ENCODE measurements around the gene BOD1.

BOD1 gene

DNA sequence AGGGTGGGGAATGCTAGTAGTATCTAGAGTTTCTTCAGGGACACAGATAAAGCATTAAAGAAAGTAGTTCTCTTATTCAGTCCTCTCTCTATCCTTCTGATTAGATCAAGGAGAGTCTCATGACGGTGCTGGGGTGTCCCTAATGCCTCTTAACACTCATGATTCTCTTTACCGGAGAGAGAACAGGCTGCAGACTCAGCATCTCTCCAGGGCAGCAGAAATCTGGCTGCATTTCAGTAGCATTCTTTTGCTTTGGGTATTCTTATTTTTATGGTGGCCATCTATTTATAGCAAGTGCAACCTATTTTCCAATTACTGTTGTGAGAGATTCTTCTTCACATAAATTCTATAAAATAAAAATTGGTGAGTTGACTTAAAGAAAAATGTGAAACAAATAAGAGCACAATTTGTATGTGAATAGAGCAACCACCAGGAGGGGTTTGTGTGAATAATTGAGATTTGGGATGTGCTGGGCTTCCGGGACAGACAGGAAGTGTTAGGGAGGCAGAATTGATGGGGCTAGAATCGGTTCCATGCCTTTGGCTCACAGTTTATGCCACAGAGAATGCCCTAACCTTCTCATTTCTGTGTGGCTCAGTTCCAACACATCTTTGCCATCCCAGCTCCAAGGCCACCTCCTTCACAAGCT lies 23.8 kb upstream of the BOD1 start:
- TF ChIP-seq MAX (IDR thresholded peaks at IDR 0.05) (no peak), CREB1 (IDR thresholded peaks at IDR 0.05; ENCODE audit: low read depth) (no peak), USF1 (IDR thresholded peaks at IDR 0.05) (no peak)

DNA sequence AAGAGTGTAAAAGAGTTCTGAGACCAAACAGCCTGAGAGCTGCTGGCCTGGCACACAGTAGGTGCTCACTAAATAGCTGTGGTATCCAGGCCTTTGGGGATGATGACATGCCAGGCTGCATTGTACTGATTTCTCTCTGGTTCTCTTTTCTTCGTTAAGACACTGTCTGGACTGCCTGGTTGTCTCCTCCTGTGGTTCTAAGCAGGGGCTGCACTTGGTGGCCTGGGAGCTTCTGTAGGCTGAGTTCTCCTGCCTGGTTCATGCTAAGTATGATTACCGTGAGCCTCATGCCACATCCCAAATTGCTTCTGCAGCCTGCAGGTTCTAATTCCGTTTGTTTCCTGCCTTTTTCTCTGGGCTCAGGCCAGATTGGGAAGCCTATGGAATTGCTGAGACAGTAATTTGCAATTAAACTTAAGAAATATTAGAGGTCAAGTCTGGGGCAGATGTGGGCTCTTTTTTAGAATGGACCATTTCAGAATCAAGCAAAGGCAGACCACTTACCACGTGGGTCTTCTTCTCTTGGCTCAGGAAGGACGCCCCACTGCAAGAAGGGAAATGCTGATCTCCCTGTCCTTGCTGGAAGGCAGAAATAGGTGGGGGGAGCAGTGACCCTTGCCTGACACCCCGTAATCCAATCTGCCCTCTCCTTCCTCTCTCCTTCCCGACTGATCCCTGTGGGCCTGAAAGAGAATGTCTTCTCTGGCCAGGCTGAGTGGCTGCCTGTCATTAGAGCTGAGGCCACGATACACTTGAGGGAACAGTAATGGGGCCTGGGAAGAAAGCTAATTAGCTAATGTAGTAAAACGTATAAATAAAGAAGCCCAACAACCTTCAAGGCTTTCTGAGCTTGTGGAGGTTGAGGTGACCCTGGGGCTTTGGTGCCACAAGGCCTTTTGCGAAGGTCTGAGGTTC lies 21.9 kb upstream of the BOD1 start:
- no peak for TF ChIP-seq MAX (IDR thresholded peaks at IDR 0.05)
- no peak for TF ChIP-seq ZBTB7A (IDR thresholded peaks at IDR 0.05; ENCODE audit: low read depth)

- TF ChIP-seq TCF12 (IDR thresholded peaks at IDR 0.05; ENCODE audit: low read depth) (no peak), USF1 (IDR thresholded peaks at IDR 0.05) (no peak), YY1 (IDR thresholded peaks at IDR 0.05; ENCODE audit: low read depth) (no peak), RAD21 (IDR thresholded peaks at IDR 0.05; ENCODE audit: low read depth) (no peak), CEBPB (IDR thresholded peaks at IDR 0.05) (no peak), NFIC (IDR thresholded peaks at IDR 0.05) (no peak), TAF1 (IDR thresholded peaks at IDR 0.05; ENCODE audit: low read depth) (no peak), EGR1 (IDR thresholded peaks at IDR 0.05) (no peak), CREB1 (IDR thresholded peaks at IDR 0.05; ENCODE audit: low read depth) (no peak), MAX (IDR thresholded peaks at IDR 0.05) (no peak), TEAD4 (IDR thresholded peaks at IDR 0.05) (no peak), REST (IDR thresholded peaks at IDR 0.05; ENCODE audit: low read depth) (no peak), ZBTB7A (IDR thresholded peaks at IDR 0.05; ENCODE audit: low read depth) (no peak), FOXM1 (IDR thresholded peaks at IDR 0.05; ENCODE audit: borderline replicate concordance, low read depth) (no peak), EP300 (IDR thresholded peaks at IDR 0.05; ENCODE audit: borderline replicate concordance) (no peak)
Observed at GRCh38 chr5:173637340-173637739, 20.9 kb upstream of the BOD1 start.

DNA sequence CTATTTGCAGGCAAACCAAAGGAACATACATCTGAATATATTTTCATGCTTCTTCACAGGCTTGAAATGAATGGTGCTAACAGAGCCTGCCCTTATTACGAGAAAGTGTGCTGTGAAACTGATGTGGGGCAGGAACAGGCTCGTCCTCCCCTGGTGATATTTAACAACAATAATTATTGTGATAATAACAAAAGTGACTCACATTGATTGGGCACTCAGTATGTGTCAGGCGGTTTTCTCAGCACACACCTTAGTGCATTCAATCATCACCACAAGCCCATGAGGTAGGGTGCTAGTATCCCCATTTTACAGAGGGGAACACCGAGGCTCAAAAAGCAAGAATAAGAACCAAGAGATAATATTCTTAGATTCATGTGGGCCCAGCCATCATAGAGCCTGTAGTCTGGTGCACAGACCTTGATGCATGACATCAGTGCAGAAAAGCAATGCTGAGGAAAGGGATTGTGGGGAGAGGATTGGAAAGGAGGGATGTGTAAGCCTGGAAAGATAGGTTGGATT lies 18.1 kb upstream of the BOD1 start:
- TF ChIP-seq MAX (IDR thresholded peaks at IDR 0.05) (no peak), TEAD4 (IDR thresholded peaks at IDR 0.05) (no peak)

DNA sequence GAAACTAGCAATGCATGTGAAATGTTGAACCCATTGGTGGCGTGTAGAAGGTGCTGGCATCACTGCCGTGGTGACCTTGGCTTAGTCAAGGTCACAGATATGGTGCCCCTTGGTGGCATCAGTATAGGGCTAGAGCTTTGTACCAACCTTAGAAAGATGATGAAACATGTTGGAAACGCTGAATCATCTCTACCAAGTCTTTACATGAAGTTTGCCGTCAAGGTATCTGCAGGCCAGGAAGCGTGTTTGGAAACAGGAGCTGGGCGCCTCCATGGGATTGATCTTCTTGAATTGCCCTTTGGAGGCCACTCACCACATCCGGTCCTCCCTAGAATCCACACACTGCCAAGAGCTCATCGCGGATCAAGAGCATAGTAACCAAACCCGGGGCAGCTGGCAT lies 16.9 kb upstream of the BOD1 start:
- TF ChIP-seq RAD21 (IDR thresholded peaks at IDR 0.05; ENCODE audit: low read depth) (no peak), CREB1 (IDR thresholded peaks at IDR 0.05; ENCODE audit: low read depth) (no peak), TCF12 (IDR thresholded peaks at IDR 0.05; ENCODE audit: low read depth) (no peak), EGR1 (IDR thresholded peaks at IDR 0.05) (no peak), FOXM1 (IDR thresholded peaks at IDR 0.05; ENCODE audit: borderline replicate concordance, low read depth) (no peak), TEAD4 (IDR thresholded peaks at IDR 0.05) (no peak), EP300 (IDR thresholded peaks at IDR 0.05; ENCODE audit: borderline replicate concordance) (no peak), REST (IDR thresholded peaks at IDR 0.05; ENCODE audit: low read depth) (no peak), YY1 (IDR thresholded peaks at IDR 0.05; ENCODE audit: low read depth) (no peak), NFIC (IDR thresholded peaks at IDR 0.05) (no peak), USF1 (IDR thresholded peaks at IDR 0.05) (no peak), CEBPB (IDR thresholded peaks at IDR 0.05) (no peak), TAF1 (IDR thresholded peaks at IDR 0.05; ENCODE audit: low read depth) (no peak), MAX (IDR thresholded peaks at IDR 0.05) (no peak), ZBTB7A (IDR thresholded peaks at IDR 0.05; ENCODE audit: low read depth) (no peak)
